ENCODE results near the gene KRTAP7-1. TPM values are rescaled to one million over a fixed set of nuclear protein-coding genes. Genes with fewer than 3 reads are reported as not detected.

Gene KRTAP7-1, protein sequence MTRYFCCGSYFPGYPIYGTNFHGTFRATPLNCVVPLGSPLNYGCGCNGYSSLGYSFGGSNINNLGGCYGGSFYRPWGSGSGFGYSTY
- polyA plus RNA-seq (2013, experiment 1 of 2) = not detected
- polyA plus RNA-seq (2013, experiment 2 of 2) = not detected

DNA sequence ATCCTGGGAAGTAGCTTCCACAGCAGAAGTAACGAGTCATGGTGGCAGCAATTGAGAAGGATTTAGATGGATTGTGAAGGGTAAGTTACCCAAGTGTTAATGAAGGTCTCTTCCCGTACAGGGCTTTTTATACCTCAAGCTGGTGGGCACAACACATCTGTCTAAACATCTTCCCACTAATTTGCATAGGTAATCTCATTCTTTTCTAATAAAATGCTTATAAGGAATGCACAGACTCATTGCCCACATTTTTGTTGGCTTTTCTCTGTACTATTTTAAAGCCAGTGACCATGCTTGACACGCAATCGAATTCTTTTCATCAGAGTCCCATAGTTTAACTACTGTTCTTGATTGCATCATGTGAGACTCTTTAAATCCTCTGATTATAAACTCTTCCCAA is at the start of gene KRTAP7-1:
KRTAP7-1 (minus strand) TSS at position 101 of the 400 bp plus-strand sequence; CDS start at position 40, 61 bp downstream.
- Histone ChIP-seq H3K4me1 (ENCODE audit: insufficient read depth, low read length) (no peaks in the 10 kb centered on the region), H3K27ac (ENCODE audit: low read depth, low read length) (no peak within 1 kb of the TSS), H3K9me3 (ENCODE audit: insufficient read depth, low read depth, low read length) (peaks cover 10% of the 10 kb centered on the region; the same call in 1 of the 2 replicates), H3K4me3 (ENCODE audit: low read length) (no peak within 1 kb of the TSS), H3K27me3 (ENCODE audit: insufficient read depth, low read length) (no peaks in the 10 kb centered on the region), H3K36me3 (ENCODE audit: insufficient read depth, low read length) (no peaks in the 10 kb centered on the region), H3K9ac (ENCODE audit: low read depth, low read length) (no peak within 1 kb of the TSS)
- 88% methylated on average over 3 of the region's 4 CpGs for WGBS

DNA sequence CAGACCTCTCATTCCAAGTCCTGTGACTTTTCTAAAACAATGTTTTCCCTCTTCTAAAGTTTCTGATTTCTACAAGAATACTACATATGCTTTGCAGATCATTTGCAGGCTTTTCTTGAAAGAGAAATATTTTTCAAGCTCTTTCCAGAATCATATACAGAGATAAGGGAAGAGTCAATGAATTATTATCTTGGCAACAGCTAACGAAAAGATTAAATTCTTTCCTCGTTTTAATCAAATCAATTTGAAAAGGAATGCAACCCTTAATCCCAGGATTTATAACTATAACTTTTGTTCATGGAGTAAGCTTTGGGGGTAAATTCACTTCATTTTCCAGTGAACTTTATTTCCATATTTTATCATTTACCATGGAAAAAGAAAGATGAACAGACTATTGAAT is 45.0 kb upstream of the KRTAP7-1 start:
- Histone ChIP-seq H3K36me3 (ENCODE audit: insufficient read depth, low read length) (no peaks in the 10 kb centered on the region), H3K9me3 (ENCODE audit: insufficient read depth, low read depth, low read length) (no peaks in the 10 kb centered on the region), H3K4me1 (ENCODE audit: insufficient read depth, low read length) (no peaks in the 10 kb centered on the region), H3K4me3 (ENCODE audit: low read length) (no peak overlapping the region), H3K27ac (ENCODE audit: low read depth, low read length) (no peak overlapping the region), H3K9ac (ENCODE audit: low read depth, low read length) (no peak overlapping the region), H3K27me3 (ENCODE audit: insufficient read depth, low read length) (no peaks in the 10 kb centered on the region)
- WGBS = no CpG with 5 or more reads among the region's 2 CpGs

DNA sequence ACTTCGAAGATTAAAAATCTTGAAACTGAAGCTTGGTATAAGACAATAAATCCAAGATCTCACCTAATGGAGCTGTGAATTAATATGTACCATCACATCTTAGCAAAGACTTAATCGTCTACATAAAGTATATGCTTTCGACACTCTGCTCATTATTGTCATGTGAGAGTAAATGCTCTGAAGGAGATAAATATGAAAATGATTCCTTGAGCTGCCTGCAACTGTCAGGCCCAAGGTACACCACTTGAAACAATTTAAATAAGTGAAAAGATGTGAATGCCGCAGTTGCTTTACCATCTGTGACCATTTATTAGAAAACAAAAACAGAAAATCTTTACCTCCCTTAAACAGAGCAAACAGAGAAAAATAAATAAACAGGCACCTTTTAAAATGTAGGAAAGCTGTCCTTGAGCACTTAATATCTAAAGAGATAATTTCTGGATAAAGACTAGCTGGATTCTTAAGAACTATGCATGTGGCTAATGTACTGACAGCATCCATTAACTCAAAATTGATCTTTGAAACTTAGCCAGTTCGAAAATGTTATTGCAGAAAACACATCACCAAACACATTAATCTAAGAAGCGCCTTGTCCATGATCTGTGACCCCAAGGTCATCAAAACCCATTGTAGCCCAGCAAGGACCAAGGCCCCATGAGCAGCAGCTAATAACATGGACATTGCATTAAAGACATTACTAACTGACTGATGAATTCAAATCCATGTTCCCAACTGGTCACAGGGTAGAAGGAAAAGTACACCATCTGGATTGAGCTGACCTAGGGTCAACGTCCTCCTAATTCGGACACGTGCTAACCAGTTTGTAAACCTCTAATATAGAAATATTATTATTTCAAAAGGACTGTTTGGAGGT is 18.3 kb upstream of the KRTAP7-1 start:
- no peak overlapping the region for H3K9ac ChIP-seq (ENCODE audit: low read depth, low read length)
- H3K4me1 ChIP-seq (ENCODE audit: insufficient read depth, low read length) = no peaks in the 10 kb centered on the region
- no peak overlapping the region for H3K27ac ChIP-seq (ENCODE audit: low read depth, low read length)
- H3K4me3 ChIP-seq (ENCODE audit: low read length) = no peak overlapping the region
- H3K9me3 ChIP-seq (ENCODE audit: insufficient read depth, low read depth, low read length) = no peaks in the 10 kb centered on the region
- H3K27me3 ChIP-seq (ENCODE audit: insufficient read depth, low read length) = no peaks in the 10 kb centered on the region
- WGBS = 96% methylated on average over 5 of the region's 9 CpGs
- no peaks in the 10 kb centered on the region for H3K36me3 ChIP-seq (ENCODE audit: insufficient read depth, low read length)

DNA sequence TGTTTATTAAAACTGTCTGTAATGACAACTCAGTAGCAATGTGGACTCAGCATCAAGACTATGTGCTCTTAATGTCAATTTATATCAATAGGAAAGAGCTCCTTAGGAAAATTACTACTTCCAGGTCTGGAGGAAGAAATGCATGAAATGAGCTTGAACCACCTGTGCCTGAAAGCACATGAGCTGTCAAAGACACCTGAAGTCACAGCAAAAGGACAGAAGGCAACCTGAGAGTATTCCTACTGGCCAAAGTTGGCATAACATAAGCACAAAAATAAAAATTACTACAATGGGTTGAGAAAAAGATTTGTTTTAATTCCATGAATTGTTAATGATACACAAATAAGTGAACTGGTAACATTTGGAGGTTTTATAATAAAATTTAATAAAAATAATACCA is 13.4 kb upstream of the KRTAP7-1 start:
- Histone ChIP-seq H3K9ac (ENCODE audit: low read depth, low read length) (no peak overlapping the region), H3K36me3 (ENCODE audit: insufficient read depth, low read length) (no peaks in the 10 kb centered on the region), H3K27ac (ENCODE audit: low read depth, low read length) (no peak overlapping the region), H3K27me3 (ENCODE audit: insufficient read depth, low read length) (no peaks in the 10 kb centered on the region), H3K4me3 (ENCODE audit: low read length) (no peak overlapping the region), H3K4me1 (ENCODE audit: insufficient read depth, low read length) (no peaks in the 10 kb centered on the region), H3K9me3 (ENCODE audit: insufficient read depth, low read depth, low read length) (no peaks in the 10 kb centered on the region)

DNA sequence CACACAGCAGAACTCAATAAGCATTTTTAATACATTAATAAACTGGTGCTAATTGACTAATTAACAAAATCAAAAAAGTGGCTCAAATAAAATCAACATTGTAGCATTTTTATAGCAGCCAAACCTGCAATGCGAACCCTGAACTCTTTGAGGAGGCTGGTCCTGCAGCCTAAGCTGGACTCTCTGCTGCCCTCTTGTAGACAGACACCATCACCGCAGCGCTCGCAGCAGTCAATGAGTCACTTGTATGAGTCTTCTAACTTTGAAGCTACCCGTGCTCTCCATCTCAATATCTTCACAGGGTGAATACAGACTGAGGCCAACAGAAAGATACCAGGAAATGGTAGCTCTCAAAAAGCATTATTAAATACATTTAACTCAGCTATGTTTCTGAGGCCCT is 9.7 kb upstream of the KRTAP7-1 start:
- WGBS = 22% methylated on average over 5 of the region's 5 CpGs
- no peaks in the 10 kb centered on the region for H3K27me3 ChIP-seq (ENCODE audit: insufficient read depth, low read length)
- H3K27ac ChIP-seq (ENCODE audit: low read depth, low read length) = no peak overlapping the region

DNA sequence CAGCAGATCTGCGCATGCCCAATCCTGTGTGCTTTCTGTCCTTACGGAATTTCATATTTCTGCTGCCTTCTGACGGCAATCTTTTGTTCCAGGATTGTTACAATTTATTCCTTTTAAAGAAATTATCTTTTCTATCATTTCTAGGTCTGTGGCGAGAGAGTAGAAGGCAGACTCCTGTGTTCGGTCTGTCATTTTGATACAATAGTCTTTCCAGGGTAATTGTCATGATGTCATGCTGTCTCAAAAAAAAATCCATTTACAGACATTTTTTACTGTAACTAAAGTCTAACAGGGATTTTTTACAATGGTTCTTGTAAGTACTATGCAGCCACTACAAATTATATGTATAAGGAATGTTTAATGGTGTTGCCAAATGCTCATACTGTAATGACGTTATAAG is 9.0 kb upstream of the KRTAP7-1 start:
- Histone ChIP-seq H3K27me3 (ENCODE audit: insufficient read depth, low read length) (no peaks in the 10 kb centered on the region), H3K4me3 (ENCODE audit: low read length) (no peak overlapping the region), H3K9me3 (ENCODE audit: insufficient read depth, low read depth, low read length) (no peaks in the 10 kb centered on the region), H3K27ac (ENCODE audit: low read depth, low read length) (no peak overlapping the region), H3K36me3 (ENCODE audit: insufficient read depth, low read length) (no peaks in the 10 kb centered on the region), H3K4me1 (ENCODE audit: insufficient read depth, low read length) (no peaks in the 10 kb centered on the region), H3K9ac (ENCODE audit: low read depth, low read length) (no peak overlapping the region)
- 99% methylated on average over 6 of the region's 6 CpGs for WGBS

More for the DNA sequence above, 9.7 kb upstream of the KRTAP7-1 start:
- Histone ChIP-seq H3K36me3 (ENCODE audit: insufficient read depth, low read length) (no peaks in the 10 kb centered on the region), H3K4me1 (ENCODE audit: insufficient read depth, low read length) (no peaks in the 10 kb centered on the region), H3K9me3 (ENCODE audit: insufficient read depth, low read depth, low read length) (no peaks in the 10 kb centered on the region), H3K4me3 (ENCODE audit: low read length) (no peak overlapping the region), H3K9ac (ENCODE audit: low read depth, low read length) (no peak overlapping the region)

DNA sequence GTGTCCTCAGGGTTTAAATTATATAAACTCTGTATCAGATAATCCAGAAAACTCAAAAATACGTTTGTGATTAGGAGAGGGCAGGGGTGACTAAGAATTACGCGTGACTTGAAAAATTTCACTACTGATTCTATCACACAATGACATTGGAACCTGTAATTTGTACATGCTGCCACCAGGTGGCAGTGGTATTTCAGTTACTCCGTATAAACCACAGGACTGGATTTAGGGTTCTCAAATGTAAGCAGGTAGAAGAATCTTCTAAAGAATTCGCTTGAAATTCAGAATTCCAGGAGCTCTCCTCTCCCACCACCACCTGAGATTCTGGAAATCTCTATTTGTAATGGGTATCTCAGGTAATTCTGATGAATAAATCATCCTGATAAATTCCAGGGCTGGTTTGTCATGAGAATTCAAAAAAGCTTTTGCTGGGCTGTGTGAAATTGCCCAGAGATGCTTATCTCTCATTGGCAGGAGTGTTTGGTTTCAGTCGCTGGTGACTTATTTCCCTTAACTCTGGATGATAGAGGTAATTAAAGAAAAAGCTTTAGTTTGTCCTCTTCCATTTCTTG is 1.7 kb upstream of the KRTAP7-1 start:
- WGBS = 39% methylated on average over 4 of the region's 6 CpGs
- Histone ChIP-seq H3K4me1 (ENCODE audit: insufficient read depth, low read length) (no peaks in the 10 kb centered on the region), H3K9ac (ENCODE audit: low read depth, low read length) (no peak overlapping the region), H3K4me3 (ENCODE audit: low read length) (no peak overlapping the region), H3K9me3 (ENCODE audit: insufficient read depth, low read depth, low read length) (peaks cover 10% of the 10 kb centered on the region; the same call in 1 of the 2 replicates), H3K27me3 (ENCODE audit: insufficient read depth, low read length) (no peaks in the 10 kb centered on the region), H3K36me3 (ENCODE audit: insufficient read depth, low read length) (no peaks in the 10 kb centered on the region), H3K27ac (ENCODE audit: low read depth, low read length) (no peak overlapping the region)

DNA sequence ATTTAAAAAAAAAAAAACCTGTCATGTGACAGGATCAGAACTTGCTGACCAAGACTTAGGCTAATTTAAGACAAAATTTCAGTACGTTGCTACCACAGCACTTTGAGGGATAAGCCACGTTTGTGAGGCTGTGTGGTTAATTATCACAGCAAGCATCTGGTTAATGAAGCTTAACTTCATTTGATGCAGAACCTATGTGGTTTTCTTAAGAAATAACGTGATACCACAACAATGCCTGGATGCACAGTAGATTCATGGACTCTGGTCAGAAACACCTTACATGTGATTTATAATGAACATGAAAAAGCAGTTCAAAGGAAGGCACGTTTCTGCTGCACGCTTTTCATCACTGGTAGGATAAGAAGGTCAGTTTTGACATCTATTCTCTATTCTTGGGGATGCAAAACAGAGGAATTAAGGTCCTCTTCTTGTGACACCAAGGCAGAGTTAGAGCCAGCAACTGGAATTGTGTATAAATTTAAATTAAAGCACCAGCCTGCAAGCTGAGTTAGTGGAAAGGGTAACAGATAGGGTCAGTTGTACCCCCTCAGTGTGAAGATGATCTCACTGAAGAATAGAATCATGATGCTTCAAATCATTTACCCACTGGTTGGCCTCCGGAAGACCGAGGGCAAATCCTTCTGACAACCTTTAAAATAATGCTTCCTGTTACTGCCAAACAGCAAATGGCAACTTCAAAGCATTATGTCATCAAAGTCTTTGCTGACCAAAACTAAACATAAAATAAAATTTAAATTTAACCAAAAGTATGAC is 10.5 kb downstream of the KRTAP7-1 start:
- Histone ChIP-seq H3K27me3 (ENCODE audit: insufficient read depth, low read length) (no peaks in the 10 kb centered on the region), H3K4me3 (ENCODE audit: low read length) (no peak overlapping the region), H3K27ac (ENCODE audit: low read depth, low read length) (no peak overlapping the region)

DNA sequence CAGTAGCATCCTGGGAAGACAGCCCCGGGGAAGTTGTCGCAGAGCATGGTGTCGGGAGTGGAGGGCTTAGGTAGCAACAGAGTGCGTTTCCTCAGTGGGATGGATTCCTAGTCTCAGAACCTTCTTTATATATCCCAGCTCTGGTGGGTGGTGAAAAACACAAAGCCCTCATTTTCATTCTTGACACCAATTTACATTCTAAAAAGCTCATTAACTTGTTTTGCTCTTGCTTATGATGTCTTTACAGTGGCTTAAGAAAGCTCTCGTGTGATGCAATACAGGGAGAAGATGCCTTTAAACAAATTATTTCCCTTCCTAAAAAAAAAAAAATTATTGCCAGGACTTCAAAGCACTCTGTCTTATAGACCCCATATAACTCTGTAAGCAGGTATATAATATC is 16.4 kb downstream of the KRTAP7-1 start, which contains the start of gene KRTAP8-1:
KRTAP8-1 (minus strand) TSS at position 101 of the 400 bp plus-strand sequence; CDS start at position 47, 54 bp downstream.
- 82% methylated on average over 5 of the region's 5 CpGs for WGBS
- no peak within 1 kb of the TSS for H3K27ac ChIP-seq (ENCODE audit: low read depth, low read length)
- H3K4me1 ChIP-seq (ENCODE audit: insufficient read depth, low read length) = peaks cover 7% of the 10 kb centered on the region; the same call in 1 of the 2 replicates
- H3K9ac ChIP-seq (ENCODE audit: low read depth, low read length) = no peak within 1 kb of the TSS
- H3K36me3 ChIP-seq (ENCODE audit: insufficient read depth, low read length) = no peaks in the 10 kb centered on the region
- H3K27me3 ChIP-seq (ENCODE audit: insufficient read depth, low read length) = no peaks in the 10 kb centered on the region
- no peak within 1 kb of the TSS for H3K4me3 ChIP-seq (ENCODE audit: low read length)
- no peaks in the 10 kb centered on the region for H3K9me3 ChIP-seq (ENCODE audit: insufficient read depth, low read depth, low read length)

More for the DNA sequence above, 10.5 kb downstream of the KRTAP7-1 start:
- Histone ChIP-seq H3K36me3 (ENCODE audit: insufficient read depth, low read length) (no peaks in the 10 kb centered on the region), H3K9me3 (ENCODE audit: insufficient read depth, low read depth, low read length) (no peaks in the 10 kb centered on the region), H3K9ac (ENCODE audit: low read depth, low read length) (no peak overlapping the region), H3K4me1 (ENCODE audit: insufficient read depth, low read length) (no peaks in the 10 kb centered on the region)
- 92% methylated on average over 7 of the region's 7 CpGs for WGBS

DNA sequence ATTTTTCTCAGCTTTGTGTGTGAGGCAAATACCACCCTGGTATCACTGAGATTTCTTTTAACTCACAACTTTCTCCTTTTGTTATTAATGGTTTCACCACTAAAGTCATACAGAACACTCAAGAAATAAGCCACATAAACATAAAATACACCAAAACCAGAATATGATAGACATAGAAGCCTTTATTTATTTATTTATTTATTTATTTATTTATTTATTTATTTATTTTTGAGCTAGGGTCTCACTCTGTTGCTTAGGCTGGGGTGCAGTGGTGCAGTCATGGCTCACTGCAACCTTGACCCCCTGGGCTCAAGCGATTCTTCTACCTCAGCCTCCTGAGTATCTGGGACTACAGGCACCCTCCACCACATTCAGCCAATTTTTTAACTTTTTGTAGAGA is 29.0 kb downstream of the KRTAP7-1 start:
- Histone ChIP-seq H3K9me3 (ENCODE audit: insufficient read depth, low read depth, low read length) (no peaks in the 10 kb centered on the region), H3K4me3 (ENCODE audit: low read length) (no peak overlapping the region), H3K9ac (ENCODE audit: low read depth, low read length) (no peak overlapping the region), H3K36me3 (ENCODE audit: insufficient read depth, low read length) (no peaks in the 10 kb centered on the region), H3K27ac (ENCODE audit: low read depth, low read length) (no peak overlapping the region), H3K4me1 (ENCODE audit: insufficient read depth, low read length) (no peaks in the 10 kb centered on the region), H3K27me3 (ENCODE audit: insufficient read depth, low read length) (no peaks in the 10 kb centered on the region)
- WGBS = 88% methylated on average over 1 of the region's 1 CpG

All from HUES64 (cell line).